Non-pigmented ciliary epithelial cell (primary cell): Measurements from ENCODE around the gene FBXO15.

ENCODE experiments used
- DNase-seq: peaks from one replicate; pipeline ENCODE4 v3.0.0-alpha.2; 2010; ENCODE audit warnings: low read depth

Gene FBXO15

GRCh38 chr18:74153377-74153776 lies 5.7 kb upstream of the FBXO15 start:
- no peak for DNase-seq

DNA sequence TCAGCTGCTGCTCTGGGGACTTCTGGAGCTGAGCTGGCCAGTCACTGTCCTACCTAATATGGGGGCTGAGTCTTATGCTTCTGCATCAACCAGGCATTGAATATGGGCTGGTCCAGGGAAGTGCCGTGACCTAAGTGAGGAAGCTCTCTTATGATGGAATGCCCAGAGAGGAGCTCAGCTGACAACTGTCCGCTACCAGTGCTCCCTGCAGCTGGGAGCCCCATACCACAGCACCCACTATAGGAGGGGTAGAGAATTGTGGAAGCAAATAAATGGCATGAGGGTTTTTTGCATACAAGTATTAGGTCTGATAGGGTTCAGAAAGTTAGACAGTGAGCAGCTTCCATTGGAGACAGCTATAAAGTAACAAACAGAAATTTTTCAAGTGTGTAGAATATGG lies 5.2 kb upstream of the FBXO15 start:
- no peak for DNase-seq

DNA sequence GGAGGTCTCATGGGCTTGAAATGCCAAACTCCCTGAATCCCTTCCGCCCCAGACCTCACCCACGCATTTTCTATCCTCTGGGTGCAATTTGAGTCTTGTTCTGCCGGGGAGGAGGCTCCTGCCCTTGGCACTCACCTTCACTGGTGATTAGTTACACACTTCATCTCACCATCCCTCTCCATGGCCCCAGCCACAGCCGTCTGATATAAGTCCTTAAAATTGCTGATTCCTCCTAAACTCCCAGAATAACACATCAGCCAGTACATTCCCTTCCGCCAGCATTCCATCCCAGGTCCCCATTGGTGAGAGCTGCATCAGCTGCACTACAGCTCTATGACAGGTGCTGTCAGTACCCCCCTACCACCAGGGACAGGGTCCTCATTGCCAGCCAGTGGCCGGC lies 4.6 kb upstream of the FBXO15 start:
- DNase-seq = no peak

GRCh38 chr18:74149878-74150277 lies 2.2 kb upstream of the FBXO15 start:
- no peak for DNase-seq

DNA sequence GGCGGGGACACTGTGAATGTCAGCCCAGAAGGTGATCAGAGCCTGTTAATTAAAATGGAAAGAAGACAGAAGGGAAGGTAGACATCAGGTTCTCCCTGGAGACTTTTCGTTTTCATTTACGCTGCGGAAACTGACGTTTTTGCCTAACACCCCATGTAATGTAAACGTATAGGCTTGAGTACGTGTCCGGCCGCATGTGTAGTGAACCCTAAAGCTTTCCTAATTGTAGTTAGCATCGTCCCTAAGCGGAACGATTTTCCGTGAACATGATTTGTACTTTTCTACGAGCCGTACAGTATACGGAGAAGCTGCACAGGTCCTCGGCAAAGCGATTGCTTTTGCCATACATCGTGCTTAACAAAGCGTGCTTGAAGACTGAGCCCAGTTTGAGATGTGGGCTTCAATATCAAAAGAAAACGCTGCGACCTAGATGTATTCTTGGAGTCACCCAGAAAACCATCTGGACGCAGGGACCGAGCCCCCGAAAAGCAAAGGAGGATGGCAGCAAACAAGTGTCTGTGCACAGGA lies 973 bp upstream of the FBXO15 start:
- no peak for DNase-seq

GRCh38 chr18:74147491-74147778 lies 199 bp downstream of the FBXO15 start:
- DNase-seq = no peak

GRCh38 chr18:74146756-74147155 lies 878 bp downstream of the FBXO15 start:
- DNase-seq = peak; percentile 50

GRCh38 chr18:74142252-74142651 lies 5.4 kb downstream of the FBXO15 start:
- DNase-seq = no peak

GRCh38 chr18:74141667-74142066 lies 6.0 kb downstream of the FBXO15 start:
- no peak for DNase-seq

DNA sequence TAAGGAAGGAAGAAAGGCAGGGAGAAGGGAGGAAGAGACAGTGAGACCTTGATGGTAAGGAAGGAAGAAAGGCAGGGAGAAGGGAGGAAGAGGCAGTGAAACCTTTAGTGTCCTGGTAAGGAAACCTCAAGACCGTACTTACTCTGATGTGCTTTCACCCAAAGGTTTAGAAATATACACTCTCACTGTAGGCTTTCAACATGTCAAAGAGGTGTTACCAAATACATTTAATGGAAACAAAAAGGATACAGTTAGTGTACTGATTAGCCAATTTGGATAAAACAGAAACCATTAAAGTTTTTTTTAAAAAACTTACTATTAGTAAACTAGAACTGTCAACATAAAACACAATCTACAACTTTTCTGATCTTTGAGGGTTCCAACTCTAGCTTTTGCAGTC lies 7.1 kb downstream of the FBXO15 start:
- no peak for DNase-seq

GRCh38 chr18:74139888-74140287 lies 7.7 kb downstream of the FBXO15 start:
- peak; percentile 54 for DNase-seq

DNA sequence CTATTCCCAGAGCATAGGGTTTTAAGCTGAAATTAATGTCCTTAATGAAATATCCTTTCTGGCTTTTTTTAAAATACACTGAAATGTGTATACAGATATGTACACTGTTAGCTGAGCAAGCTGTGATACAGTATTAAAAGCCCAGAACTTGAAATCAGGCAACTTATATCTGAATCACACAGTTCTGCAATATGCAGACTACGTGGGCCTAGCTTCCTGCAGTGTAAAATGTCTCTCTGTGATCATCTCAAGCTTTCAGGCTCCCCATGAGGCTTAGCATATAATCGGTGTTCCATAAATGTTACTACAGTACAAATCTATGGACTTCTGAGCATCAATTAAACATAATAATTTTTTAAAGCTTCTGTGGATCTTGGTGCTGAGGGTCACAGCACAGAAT lies 8.2 kb downstream of the FBXO15 start:
- no peak for DNase-seq

DNA sequence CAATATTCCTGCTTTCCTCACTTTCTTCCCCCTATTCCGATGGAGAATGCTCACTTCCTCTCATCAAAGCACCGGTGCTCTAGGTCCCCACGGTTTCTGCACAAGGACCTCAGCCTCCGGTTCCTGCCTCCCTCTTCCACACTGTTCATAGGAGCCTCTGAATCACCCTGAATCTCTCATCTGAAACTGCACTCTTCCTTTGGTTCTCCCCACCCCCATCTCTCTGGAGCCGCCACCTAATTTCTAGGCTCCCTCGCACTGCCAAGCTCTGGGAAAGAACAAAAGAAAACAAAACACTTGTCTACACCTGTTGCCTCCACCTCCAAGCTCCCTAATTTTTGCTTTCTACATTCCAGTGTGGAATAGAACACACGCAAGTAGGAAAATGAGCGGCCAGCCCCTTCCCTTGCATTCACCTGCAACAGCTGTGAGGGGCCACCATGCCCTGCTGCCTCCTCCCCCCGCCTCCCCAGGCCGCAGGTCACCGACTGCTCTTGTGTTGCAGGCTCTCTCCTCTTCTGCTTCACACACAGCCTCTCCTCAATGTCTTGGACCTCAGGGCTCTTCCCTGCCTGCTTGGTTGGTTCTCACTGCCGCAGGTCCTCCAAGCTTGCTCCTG lies 9.6 kb downstream of the FBXO15 start:
- DNase-seq = no peak

GRCh38 chr18:74132201-74132600 lies 15.4 kb downstream of the FBXO15 start:
- no peak for DNase-seq

GRCh38 chr18:74131124-74131523 lies 16.5 kb downstream of the FBXO15 start:
- no peak for DNase-seq

- DNase-seq = no peak
Measured at GRCh38 chr18:74128159-74128558, 19.5 kb downstream of the FBXO15 start.

GRCh38 chr18:74126684-74127655 lies 20.7 kb downstream of the FBXO15 start:
- no peak for DNase-seq

GRCh38 chr18:74124642-74125041 lies 23.0 kb downstream of the FBXO15 start:
- no peak for DNase-seq

GRCh38 chr18:74123200-74123599 lies 24.4 kb downstream of the FBXO15 start:
- no peak for DNase-seq

- no peak for DNase-seq
Measured at GRCh38 chr18:74116633-74117554, 30.7 kb downstream of the FBXO15 start.

- DNase-seq = peak; percentile 75
Measured at GRCh38 chr18:74115046-74115445, 32.6 kb downstream of the FBXO15 start.

DNA sequence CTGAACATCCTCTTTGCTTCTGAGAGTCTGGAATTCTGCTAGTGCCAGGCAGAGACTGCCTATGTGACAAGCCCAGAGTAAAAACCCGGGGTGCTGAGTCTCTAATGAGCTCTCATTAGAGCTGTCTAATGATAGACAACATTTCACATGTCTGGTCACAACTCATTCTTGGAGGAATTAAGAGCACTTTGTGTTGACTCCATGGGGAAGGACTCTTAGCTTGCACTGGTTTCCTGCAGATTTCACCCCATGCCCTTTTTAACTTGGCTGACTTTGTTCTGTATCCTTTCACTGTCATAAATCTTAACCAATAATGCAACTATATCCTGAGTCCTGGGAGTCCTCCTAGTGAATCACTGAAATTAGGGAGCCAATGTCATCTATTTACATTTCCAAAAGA lies 33.5 kb downstream of the FBXO15 start:
- no peak for DNase-seq
